ENCODE measurements around the gene RCBTB2.

Gene RCBTB2

GRCh38 chr13:48500652-48501197, 32.2 kb downstream of the RCBTB2 start:
- H3K4me3 ChIP-seq (ENCODE audit: low read depth, low read length): no peak overlapping the region
- TF ChIP-seq, protein P1, sequence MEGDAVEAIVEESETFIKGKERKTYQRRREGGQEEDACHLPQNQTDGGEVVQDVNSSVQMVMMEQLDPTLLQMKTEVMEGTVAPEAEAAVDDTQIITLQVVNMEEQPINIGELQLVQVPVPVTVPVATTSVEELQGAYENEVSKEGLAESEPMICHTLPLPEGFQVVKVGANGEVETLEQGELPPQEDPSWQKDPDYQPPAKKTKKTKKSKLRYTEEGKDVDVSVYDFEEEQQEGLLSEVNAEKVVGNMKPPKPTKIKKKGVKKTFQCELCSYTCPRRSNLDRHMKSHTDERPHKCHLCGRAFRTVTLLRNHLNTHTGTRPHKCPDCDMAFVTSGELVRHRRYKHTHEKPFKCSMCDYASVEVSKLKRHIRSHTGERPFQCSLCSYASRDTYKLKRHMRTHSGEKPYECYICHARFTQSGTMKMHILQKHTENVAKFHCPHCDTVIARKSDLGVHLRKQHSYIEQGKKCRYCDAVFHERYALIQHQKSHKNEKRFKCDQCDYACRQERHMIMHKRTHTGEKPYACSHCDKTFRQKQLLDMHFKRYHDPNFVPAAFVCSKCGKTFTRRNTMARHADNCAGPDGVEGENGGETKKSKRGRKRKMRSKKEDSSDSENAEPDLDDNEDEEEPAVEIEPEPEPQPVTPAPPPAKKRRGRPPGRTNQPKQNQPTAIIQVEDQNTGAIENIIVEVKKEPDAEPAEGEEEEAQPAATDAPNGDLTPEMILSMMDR (IDR thresholded peaks at IDR 0.05; ENCODE audit: low read depth, low read length): no peak

- no peak overlapping the region for H3K4me3 ChIP-seq (ENCODE audit: low read depth, low read length)
- TF ChIP-seq, protein P1 (IDR thresholded peaks at IDR 0.05; ENCODE audit: low read depth, low read length): no peak
Measured at GRCh38 chr13:48497669-48498068, 35.2 kb downstream of the RCBTB2 start.

GRCh38 chr13:48496271-48497161, 36.4 kb downstream of the RCBTB2 start:
- TF ChIP-seq, protein P1 (IDR thresholded peaks at IDR 0.05; ENCODE audit: low read depth, low read length): no peak
- no peak overlapping the region for H3K4me3 ChIP-seq (ENCODE audit: low read depth, low read length)

DNA sequence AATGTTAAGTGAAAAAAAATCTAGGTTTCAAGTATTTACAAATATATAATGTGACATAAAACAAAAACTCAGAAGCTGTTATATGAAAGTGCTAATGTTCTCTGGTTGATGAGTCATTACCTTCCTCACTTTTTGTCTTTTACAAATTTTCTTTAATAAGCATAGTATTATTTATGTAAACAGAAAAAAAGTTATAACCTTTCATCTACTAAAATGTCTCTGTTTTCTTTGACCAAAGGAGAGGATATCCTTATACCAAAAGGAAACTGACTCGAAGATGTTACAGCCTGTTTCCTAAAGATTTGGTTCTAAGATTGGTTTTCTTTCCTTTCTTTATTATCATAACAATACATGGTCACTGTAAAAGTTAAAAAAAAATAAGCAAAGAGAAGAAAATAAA, 38.0 kb downstream of the RCBTB2 start:
- H3K4me3 ChIP-seq (ENCODE audit: low read depth, low read length): no peak overlapping the region
- TF ChIP-seq, protein P1 (IDR thresholded peaks at IDR 0.05; ENCODE audit: low read depth, low read length): no peak

GRCh38 chr13:48493851-48494250, 39.0 kb downstream of the RCBTB2 start:
- TF ChIP-seq, protein P1 (IDR thresholded peaks at IDR 0.05; ENCODE audit: low read depth, low read length): no peak
- no peak overlapping the region for H3K4me3 ChIP-seq (ENCODE audit: low read depth, low read length)

- H3K4me3 ChIP-seq (ENCODE audit: low read depth, low read length): no peak overlapping the region
- TF ChIP-seq, protein P1 (IDR thresholded peaks at IDR 0.05; ENCODE audit: low read depth, low read length): no peak
Measured at GRCh38 chr13:48493066-48493765, 39.7 kb downstream of the RCBTB2 start.
